SH-SY5Y (cell line): Measurements from ENCODE around the gene CXCR6.

Source experiments
- GATA2 ChIP-seq: IDR thresholded peaks from 2 replicates; pipeline ENCODE4 v1.6.1; 2011; ENCODE audit warnings: mild to moderate bottlenecking, low read depth, low read length
- GATA3 ChIP-seq: IDR thresholded peaks from 2 replicates; pipeline ENCODE4 v1.6.1; 2011; ENCODE audit warnings: low read depth, mild to moderate bottlenecking, low read length, moderate library complexity

Gene CXCR6

GRCh38 chr3:45936261-45936660 lies 7.0 kb upstream of the CXCR6 start:
- TF ChIP-seq GATA3 (no peak), GATA2 (no peak)

- TF ChIP-seq GATA3 (no peak), GATA2 (no peak)
Observed at GRCh38 chr3:45937206-45938042, 5.8 kb upstream of the CXCR6 start.

GRCh38 chr3:45938043-45938435 lies 5.2 kb upstream of the CXCR6 start:
- TF ChIP-seq GATA2 (no peak), GATA3 (no peak)

- no peak for TF ChIP-seq GATA3
- no peak for TF ChIP-seq GATA2
Observed at GRCh38 chr3:45938864-45939263, 4.4 kb upstream of the CXCR6 start.

GRCh38 chr3:45939341-45939771 lies 3.9 kb upstream of the CXCR6 start:
- no peak for TF ChIP-seq GATA2
- no peak for TF ChIP-seq GATA3

GRCh38 chr3:45940004-45940780 lies 3.1 kb upstream of the CXCR6 start:
- no peak for TF ChIP-seq GATA3
- no peak for TF ChIP-seq GATA2

GRCh38 chr3:45940781-45941365 lies 2.4 kb upstream of the CXCR6 start:
- TF ChIP-seq GATA2: no peak
- TF ChIP-seq GATA3: no peak

- TF ChIP-seq GATA2 (peak; percentile 87), GATA3 (peak; percentile 43; the same call in 1 of the 2 replicates)
Observed at GRCh38 chr3:45942051-45942825, 1.0 kb upstream of the CXCR6 start.

- TF ChIP-seq GATA3: no peak
- no peak for TF ChIP-seq GATA2
Observed at GRCh38 chr3:45944830-45945620, 1.8 kb downstream of the CXCR6 start.

- no peak for TF ChIP-seq GATA3
- TF ChIP-seq GATA2: no peak
Observed at GRCh38 chr3:45946307-45946706, 3.0 kb downstream of the CXCR6 start.

GRCh38 chr3:45946875-45947274 lies 3.6 kb downstream of the CXCR6 start:
- no peak for TF ChIP-seq GATA3
- TF ChIP-seq GATA2: no peak

GRCh38 chr3:45947361-45947760 lies 4.1 kb downstream of the CXCR6 start:
- TF ChIP-seq GATA2 (no peak), GATA3 (no peak)

- TF ChIP-seq GATA3 (no peak), GATA2 (no peak)
Observed at GRCh38 chr3:45948311-45948781, 5.1 kb downstream of the CXCR6 start.
